ENCODE results near the gene ARHGAP6. TPM values are rescaled to one million over a fixed set of nuclear protein-coding genes. Genes with fewer than 3 reads are reported as not detected.

The ARHGAP6 gene
- polyA plus RNA-seq, 2 of the 4 experiments (the other 2 are of a cell fraction) = 0.04 TPM; not detected in 1

- POLR2A ChIA-PET = no interaction called here
- ATAC-seq = no peak
- TF ChIP-seq BHLHE40 (IDR thresholded peaks at IDR 0.05; ENCODE audit: low read depth, low read length) = no peak
- no peak for TF ChIP-seq SREBF2 (IDR thresholded peaks at IDR 0.05)
- TF ChIP-seq CHD4 (IDR thresholded peaks at IDR 0.05; ENCODE audit: borderline replicate concordance) = no peak
- TF ChIP-seq RAD21 (conservative IDR thresholded peaks at IDR 0.05 in 1 of 2, IDR thresholded peaks at IDR 0.05 in 1 of 2) = no peak
- TF ChIP-seq RCOR1 (IDR thresholded peaks at IDR 0.05; ENCODE audit: low read depth, low read length) = no peak
- TF ChIP-seq NFE2L2 (conservative IDR thresholded peaks at IDR 0.05; ENCODE audit: low read length) = no peak
- TF ChIP-seq NR3C1 (IDR thresholded peaks at IDR 0.05) = no peak
- no peak for TF ChIP-seq ESRRA (IDR thresholded peaks at IDR 0.05; ENCODE audit: borderline replicate concordance, low read length)
- TF ChIP-seq ZNF302 (CRISPR knock-in tag; IDR thresholded peaks at IDR 0.05) = no peak
- no peak for TF ChIP-seq E2F6 (IDR thresholded peaks at IDR 0.05; ENCODE audit: borderline replicate concordance, low read depth)
- no peak for TF ChIP-seq KDM5A (IDR thresholded peaks at IDR 0.05)
- TF ChIP-seq GATA3 (IDR thresholded peaks at IDR 0.05; ENCODE audit: borderline replicate concordance) = no peak
- TF ChIP-seq MAFK (IDR thresholded peaks at IDR 0.05; ENCODE audit: partially characterized antibody) = no peak
- no peak for TF ChIP-seq HES2 (IDR thresholded peaks at IDR 0.05)
- no peak for TF ChIP-seq FOXS1 (CRISPR knock-in tag; IDR thresholded peaks at IDR 0.05)
- TF ChIP-seq EHMT2 (IDR thresholded peaks at IDR 0.05; ENCODE audit: low read depth) = no peak
- no peak for TF ChIP-seq USF2 (IDR thresholded peaks at IDR 0.05)
- no peak for TF ChIP-seq BCL3 (IDR thresholded peaks at IDR 0.05)
- TF ChIP-seq HDAC2 (IDR thresholded peaks at IDR 0.05) = no peak
- no peak for TF ChIP-seq MAZ (IDR thresholded peaks at IDR 0.05; ENCODE audit: borderline replicate concordance, low read depth, low read length)
- H3K4me2 ChIP-seq = no peak overlapping the region
- no peaks in the 10 kb centered on the region for H3K4me1 ChIP-seq
- WGBS (ENCODE audit: missing lambda C conversion rate) = 2% methylated on average over 3 of the region's 3 CpGs
- no peaks in the 10 kb centered on the region for H3K9me3 ChIP-seq
- no peak overlapping the region for H3K4me3 ChIP-seq
- CTCF ChIA-PET = no interaction called here
- H3K27ac ChIP-seq = no peak overlapping the region
- DNase-seq (ENCODE audit: low read depth in 1 of 2, low spot score in 1 of 2) = no peak
- no peak for FAIRE-seq
These were observed 18.6 kb downstream of the ARHGAP6 start for GRCh38 chrX:11647138-11647537.

GRCh38 chrX:11641349-11642065 is 24.2 kb downstream of the ARHGAP6 start:
- Histone ChIP-seq H3K4me2 (no peak overlapping the region), H3K27ac (no peak overlapping the region), H3K4me3 (no peak overlapping the region), H3K4me1 (no peaks in the 10 kb centered on the region), H3K9me3 (no peaks in the 10 kb centered on the region)
- ChIA-PET POLR2A (no interaction called here), CTCF (no interaction called here)
- no peak for ATAC-seq
- DNase-seq (ENCODE audit: low read depth in 1 of 2, low spot score in 1 of 2) = no peak
- WGBS (ENCODE audit: missing lambda C conversion rate) = 2% methylated on average over 9 of the region's 9 CpGs
- no peak for TF ChIP-seq E2F6 (IDR thresholded peaks at IDR 0.05; ENCODE audit: borderline replicate concordance, low read depth)
- no peak for TF ChIP-seq EHMT2 (IDR thresholded peaks at IDR 0.05; ENCODE audit: low read depth)
- TF ChIP-seq CHD4 (IDR thresholded peaks at IDR 0.05; ENCODE audit: borderline replicate concordance) = no peak
- no peak for TF ChIP-seq TFCP2L1 (CRISPR knock-in tag; IDR thresholded peaks at IDR 0.05)
- TF ChIP-seq POLR2AphosphoS2 (conservative IDR thresholded peaks at IDR 0.05; ENCODE audit: low read length) = no peak
- TF ChIP-seq JUN (IDR thresholded peaks at IDR 0.05) = no peak
- no peak for TF ChIP-seq FOXS1 (CRISPR knock-in tag; IDR thresholded peaks at IDR 0.05)
- no peak for TF ChIP-seq EHF (CRISPR knock-in tag; IDR thresholded peaks at IDR 0.05)
- no peak for FAIRE-seq

All from A549 (cell line).